SU-DHL-6 (cell line): ENCODE data around the gene CYTH1.

Source experiments
- H2AFZ ChIP-seq: fragments of 200-600 bp; sonication (generic); 2 replicates; pipeline ENCODE4 v1.6.1; 2014; ENCODE audit warnings: low read depth, mild to moderate bottlenecking, moderate library complexity, mixed read lengths, antibody characterized with exemption, low read length; ENCODE audit not compliant: severe bottlenecking
- H3F3A ChIP-seq: fragments of 200-600 bp; shearing (Covaris generic); 2 replicates; pipeline ENCODE4 v1.6.0; 2016; ENCODE audit warnings: antibody characterized with exemption, mild to moderate bottlenecking; ENCODE audit not compliant: insufficient read depth
- H3K27ac ChIP-seq: fragments of 200-600 bp; sonication (generic); 2 replicates; pipeline ENCODE4 v1.5.1; 2016; ENCODE audit warnings: low read depth, mild to moderate bottlenecking, low read length, moderate library complexity, mixed read lengths
- H3K27me3 ChIP-seq: fragments of 200-600 bp; sonication (generic), shearing (Covaris generic); 2 replicates; pipeline ENCODE4 v1.6.0; 2014; ENCODE audit warnings: mild to moderate bottlenecking, low read length
- H3K36me3 ChIP-seq: fragments of 200-600 bp; sonication (generic); 2 replicates; pipeline ENCODE4 v1.6.1; 2014; ENCODE audit warnings: mild to moderate bottlenecking, low read length, mixed read lengths
- H3K4me2 ChIP-seq: fragments of 300-600, 200-600 bp; shearing (Covaris generic), sonication (generic); 2 replicates; pipeline ENCODE4 v1.6.0; 2014; ENCODE audit warnings: low read length, low read depth, mild to moderate bottlenecking; ENCODE audit not compliant: poor library complexity, severe bottlenecking
- H3K4me3 ChIP-seq: fragments of 200-600 bp; sonication (generic); 2 replicates; pipeline ENCODE4 v1.5.1; 2014; ENCODE audit warnings: antibody characterized with exemption, low read length, mild to moderate bottlenecking, mixed read lengths; ENCODE audit not compliant: insufficient read depth, poor library complexity, severe bottlenecking
- H3K79me2 ChIP-seq: fragments of 200-600 bp; sonication (generic); 2 replicates; pipeline ENCODE4 v1.6.1; 2014; ENCODE audit warnings: mild to moderate bottlenecking, low read length, moderate library complexity; ENCODE audit not compliant: insufficient read depth
- H3K9ac ChIP-seq: fragments of 200-600 bp; sonication (generic); 2 replicates; pipeline ENCODE4 v1.7.0; 2014; ENCODE audit warnings: mild to moderate bottlenecking, low read length
- H3K9me2 ChIP-seq: fragments of 200-600 bp; sonication (generic); replicated peaks from 2 replicates; pipeline ENCODE4 v1.6.1; 2014; ENCODE audit warnings: low read length; ENCODE audit not compliant: insufficient read depth
- H3K9me3 ChIP-seq: fragments of 200-600 bp; sonication (generic); 2 replicates; pipeline ENCODE4 v1.6.1; 2014; ENCODE audit warnings: low read length, mixed read lengths; ENCODE audit not compliant: insufficient read depth
- H4K20me1 ChIP-seq: fragments of 200-600 bp; sonication (generic); 2 replicates; pipeline ENCODE4 v1.6.1; 2014; ENCODE audit warnings: low read depth, mild to moderate bottlenecking, antibody characterized with exemption, low read length, moderate library complexity, mixed read lengths
- EZH2phosphoT487 ChIP-seq: fragments of 200-600 bp; sonication (generic), shearing (Covaris generic); conservative IDR thresholded peaks from 2 replicates; pipeline ENCODE4 v1.6.1; 2018; ENCODE audit warnings: mild to moderate bottlenecking, antibody characterized with exemption, low read length, moderate library complexity, mixed read lengths
- TF ChIP-seq, protein P1 (sequence below): fragments of 200-600 bp; sonication (generic); IDR thresholded peaks from one replicate; pipeline ENCODE4 v1.5.1; 2017; ENCODE audit warnings: antibody characterized with exemption, mild to moderate bottlenecking, low read length, moderate library complexity; ENCODE audit not compliant: insufficient read depth, poor library complexity, severe bottlenecking

Gene CYTH1

DNA sequence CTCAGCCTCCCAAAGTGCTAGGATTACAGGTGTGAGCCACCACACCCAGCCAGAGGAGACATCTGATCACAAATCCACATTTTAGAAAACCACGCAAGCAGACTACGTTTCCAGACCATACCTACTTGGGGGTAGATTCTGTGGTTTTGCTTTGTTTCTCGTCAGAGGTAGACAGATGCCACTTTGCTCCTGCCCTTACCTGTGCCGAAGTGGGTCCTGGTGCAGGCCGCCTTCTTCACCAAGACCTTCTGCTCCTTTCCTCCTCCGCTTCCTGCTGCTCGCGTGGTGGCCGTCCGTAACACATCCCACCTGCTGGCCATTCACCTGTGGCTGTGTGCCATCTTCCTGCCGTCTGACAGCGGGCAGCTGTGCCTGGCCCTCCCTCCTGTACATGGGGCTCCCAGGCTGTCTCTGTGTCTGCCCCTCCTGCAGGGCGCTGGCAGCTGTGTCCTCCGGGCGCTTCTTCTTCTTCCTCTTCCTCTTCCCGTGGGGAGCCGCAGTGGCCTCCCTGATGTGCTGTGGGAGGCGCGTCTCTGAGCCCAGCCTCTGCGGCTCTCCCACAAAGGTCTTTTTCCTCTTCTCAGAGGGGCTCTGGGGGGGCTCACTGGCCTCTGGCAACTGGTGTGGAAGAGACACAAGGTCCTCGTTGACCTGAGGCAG lies 21.2 kb upstream of the CYTH1 start:
- TF ChIP-seq, protein P1, sequence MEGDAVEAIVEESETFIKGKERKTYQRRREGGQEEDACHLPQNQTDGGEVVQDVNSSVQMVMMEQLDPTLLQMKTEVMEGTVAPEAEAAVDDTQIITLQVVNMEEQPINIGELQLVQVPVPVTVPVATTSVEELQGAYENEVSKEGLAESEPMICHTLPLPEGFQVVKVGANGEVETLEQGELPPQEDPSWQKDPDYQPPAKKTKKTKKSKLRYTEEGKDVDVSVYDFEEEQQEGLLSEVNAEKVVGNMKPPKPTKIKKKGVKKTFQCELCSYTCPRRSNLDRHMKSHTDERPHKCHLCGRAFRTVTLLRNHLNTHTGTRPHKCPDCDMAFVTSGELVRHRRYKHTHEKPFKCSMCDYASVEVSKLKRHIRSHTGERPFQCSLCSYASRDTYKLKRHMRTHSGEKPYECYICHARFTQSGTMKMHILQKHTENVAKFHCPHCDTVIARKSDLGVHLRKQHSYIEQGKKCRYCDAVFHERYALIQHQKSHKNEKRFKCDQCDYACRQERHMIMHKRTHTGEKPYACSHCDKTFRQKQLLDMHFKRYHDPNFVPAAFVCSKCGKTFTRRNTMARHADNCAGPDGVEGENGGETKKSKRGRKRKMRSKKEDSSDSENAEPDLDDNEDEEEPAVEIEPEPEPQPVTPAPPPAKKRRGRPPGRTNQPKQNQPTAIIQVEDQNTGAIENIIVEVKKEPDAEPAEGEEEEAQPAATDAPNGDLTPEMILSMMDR: no peak
- TF ChIP-seq EZH2phosphoT487: no peak

DNA sequence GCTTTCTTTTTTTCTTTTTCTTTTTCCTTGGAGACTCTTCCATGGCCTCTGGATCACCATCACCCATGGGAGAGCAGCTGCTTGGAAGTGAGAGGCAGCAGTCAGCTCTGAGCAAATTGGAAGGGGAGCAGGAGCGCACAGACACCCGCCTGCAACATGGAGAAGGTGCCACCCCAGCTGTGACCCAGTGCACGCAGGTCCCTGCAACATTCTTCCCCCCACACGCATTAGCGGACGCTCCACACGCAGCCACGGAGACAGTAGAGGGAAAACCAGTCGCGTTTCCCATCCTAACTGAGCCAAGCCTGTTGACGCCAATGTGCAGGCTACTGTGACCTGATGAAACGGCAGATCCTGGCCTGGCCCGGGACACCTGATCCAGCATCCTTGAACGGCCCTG lies 20.4 kb upstream of the CYTH1 start:
- H3K9ac ChIP-seq: no peak overlapping the region
- TF ChIP-seq, protein P1: no peak
- no peak for TF ChIP-seq EZH2phosphoT487
- no peaks in the 10 kb centered on the region for H3K27me3 ChIP-seq
- H3K4me3 ChIP-seq: no peak overlapping the region
- H3F3A ChIP-seq: no peaks in the 10 kb centered on the region
- no peaks in the 10 kb centered on the region for H3K9me3 ChIP-seq
- no peaks in the 10 kb centered on the region for H4K20me1 ChIP-seq
- no peaks in the 10 kb centered on the region for H3K79me2 ChIP-seq
- H3K36me3 ChIP-seq: peaks cover 3% of the 10 kb centered on the region; the same call in 1 of the 2 replicates
- no peak overlapping the region for H3K27ac ChIP-seq
- H3K4me2 ChIP-seq: no peak overlapping the region
- H3K9me2 ChIP-seq: no peaks in the 10 kb centered on the region
- H2AFZ ChIP-seq: no peak overlapping the region

More for the DNA sequence above, 21.2 kb upstream of the CYTH1 start:
- Histone ChIP-seq H3K4me2 (no peak overlapping the region), H3F3A (no peaks in the 10 kb centered on the region), H3K36me3 (peaks cover 3% of the 10 kb centered on the region; the same call in 1 of the 2 replicates), H2AFZ (no peak overlapping the region), H3K9me3 (no peaks in the 10 kb centered on the region), H4K20me1 (no peaks in the 10 kb centered on the region), H3K9ac (no peak overlapping the region), H3K4me3 (no peak overlapping the region), H3K27ac (no peak overlapping the region), H3K79me2 (no peaks in the 10 kb centered on the region), H3K27me3 (no peaks in the 10 kb centered on the region), H3K9me2 (no peaks in the 10 kb centered on the region)

GRCh38 chr17:78802008-78802407 lies 19.9 kb upstream of the CYTH1 start:
- Histone ChIP-seq H3K4me3 (no peak overlapping the region), H3K79me2 (no peaks in the 10 kb centered on the region), H3F3A (no peaks in the 10 kb centered on the region), H3K36me3 (peaks cover 3% of the 10 kb centered on the region; the same call in 1 of the 2 replicates), H3K27me3 (no peaks in the 10 kb centered on the region), H3K9ac (no peak overlapping the region), H2AFZ (no peak overlapping the region), H3K9me2 (no peaks in the 10 kb centered on the region), H3K9me3 (no peaks in the 10 kb centered on the region), H3K4me2 (no peak overlapping the region), H3K27ac (no peak overlapping the region), H4K20me1 (no peaks in the 10 kb centered on the region)
- TF ChIP-seq, protein P1: no peak
- TF ChIP-seq EZH2phosphoT487: no peak
